Right atrium auricular region (tissue), 2 donors: ENCODE measurements around the gene EGLN3. TPM values are rescaled to one million over a fixed set of nuclear protein-coding genes. Genes with fewer than 3 reads are reported as not detected.

Experiments used
- DNase-seq: peaks from one replicate; pipeline ENCODE4 v3.0.0-alpha.2; 2019; ENCODE audit warnings: low spot score
- H3K27ac ChIP-seq, 2 donors: fragments of 200-600 bp; sonication (generic); 1 replicate in 1 of 2; 2 replicates in 1 of 2; pipeline ENCODE4 v1.5.1; 2016 to 2019
- H3K27me3 ChIP-seq, 2 donors: fragments of 200-600 bp; sonication (generic); one replicate each; pipeline versions ENCODE4 v1.5.1 to v1.6.0; 2017 to 2019
- H3K36me3 ChIP-seq: fragments of 200-600 bp; sonication (generic); one replicate; pipeline ENCODE4 v1.5.1; 2016
- H3K4me1 ChIP-seq, 2 donors: fragments of 200-600 bp; sonication (generic); one replicate each; pipeline versions ENCODE4 v1.5.1 to v1.6.0; 2017 to 2019
- H3K4me3 ChIP-seq, 2 donors: fragments of 200-600 bp; sonication (generic); 1 replicate in 1 of 2; 2 replicates in 1 of 2; pipeline ENCODE4 v1.5.1; 2017 to 2019; ENCODE audit warnings: mild to moderate bottlenecking in 1 of 2, moderate library complexity in 1 of 2
- H3K9me3 ChIP-seq, 2 donors: fragments of 200-600 bp; sonication (generic); one replicate each; pipeline ENCODE4 v1.5.1; 2019
- CTCF ChIP-seq, 2 donors: fragments of 200-600 bp; sonication (generic); IDR thresholded peaks; one replicate each; pipeline ENCODE4 v1.5.1; 2019; ENCODE audit warnings: antibody characterized with exemption in 2 of 2
- total RNA-seq, 2 donors: library from RNA; depleted of rRNA; stranded (reverse); fragments of >200 nt; gene quantifications; one replicate each; pipeline ENCODE4 v1.1.0, GENCODE V29; 2016

EGLN3 gene
- total RNA-seq, 2 donors from 2014 or later, result 35.5 to 122 TPM

DNA sequence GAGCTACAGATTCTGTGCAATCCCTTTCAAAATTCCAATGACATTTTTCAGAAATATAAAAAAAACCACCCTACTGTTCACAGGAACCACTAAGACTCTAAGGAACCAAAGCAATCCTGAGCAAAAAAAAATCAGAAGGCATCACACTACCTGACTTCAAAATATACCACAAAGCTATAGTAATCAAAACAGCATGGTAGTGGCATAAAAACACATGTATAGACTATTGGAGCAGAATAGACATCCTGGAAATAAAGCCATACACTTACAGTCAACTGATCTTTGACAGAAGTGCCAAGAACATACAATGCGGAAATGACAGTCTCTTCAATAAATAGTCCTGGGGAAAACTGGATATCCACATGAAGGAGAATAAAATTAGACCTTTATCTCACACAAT, 56.5 kb downstream of the EGLN3 start:
- no peak for TF ChIP-seq CTCF (IDR thresholded peaks at IDR 0.05)
- Histone ChIP-seq H3K4me3 (no peak overlapping the region), H3K27ac (no peak overlapping the region), H3K4me1 (no peaks in the 10 kb centered on the region), H3K36me3 (no peaks in the 10 kb centered on the region), H3K9me3 (peaks cover 0 to 17% of the 10 kb centered on the region in 2 donors), H3K27me3 (no peaks in the 10 kb centered on the region)
- DNase-seq, result no peak

GRCh38 chr14:33891700-33892099, 59.2 kb downstream of the EGLN3 start:
- Histone ChIP-seq H3K27ac (no peak overlapping the region), H3K9me3 (peaks cover 0 to 17% of the 10 kb centered on the region in 2 donors), H3K4me1 (no peaks in the 10 kb centered on the region), H3K27me3 (no peaks in the 10 kb centered on the region), H3K36me3 (no peaks in the 10 kb centered on the region), H3K4me3 (no peak overlapping the region)
- no peak for TF ChIP-seq CTCF (IDR thresholded peaks at IDR 0.05)
- DNase-seq, result no peak

DNA sequence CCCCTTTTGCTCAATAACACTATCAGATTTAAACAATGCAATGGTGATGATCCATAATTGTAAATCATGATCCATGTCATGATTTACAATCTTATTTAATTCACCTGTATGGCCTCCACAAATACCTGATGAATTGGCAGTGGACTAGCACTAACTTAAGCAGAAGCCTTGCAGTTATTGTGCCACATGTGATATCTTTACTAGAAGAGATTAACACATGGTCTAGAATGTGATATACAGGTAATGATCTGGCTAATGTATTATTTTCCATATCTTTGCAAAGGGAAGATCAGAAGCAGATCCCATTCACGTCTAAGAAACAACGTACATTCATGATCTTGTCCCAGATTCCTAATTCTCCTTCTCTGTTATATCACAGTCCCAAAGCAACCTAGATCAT, 66.0 kb downstream of the EGLN3 start:
- H3K36me3 ChIP-seq, result no peaks in the 10 kb centered on the region

GRCh38 chr14:33880330-33880729, 70.5 kb downstream of the EGLN3 start:
- H3K4me1 ChIP-seq, result no peaks in the 10 kb centered on the region
- no peak for TF ChIP-seq CTCF (IDR thresholded peaks at IDR 0.05)

More for the DNA sequence above, 66.0 kb downstream of the EGLN3 start:
- no peak for DNase-seq
- TF ChIP-seq CTCF (IDR thresholded peaks at IDR 0.05), result no peak
- Histone ChIP-seq H3K4me1 (no peaks in the 10 kb centered on the region), H3K4me3 (no peak overlapping the region), H3K9me3 (peaks cover 0 to 11% of the 10 kb centered on the region in 2 donors), H3K27ac (no peak overlapping the region), H3K27me3 (no peaks in the 10 kb centered on the region)

GRCh38 chr14:33879684-33880286, 71.1 kb downstream of the EGLN3 start:
- no peak for TF ChIP-seq CTCF (IDR thresholded peaks at IDR 0.05)
- H3K27me3 ChIP-seq, result no peaks in the 10 kb centered on the region
- no peaks in the 10 kb centered on the region for H3K4me1 ChIP-seq
- no peak overlapping the region for H3K4me3 ChIP-seq
- H3K27ac ChIP-seq, result no peak overlapping the region
- DNase-seq, result no peak
- H3K36me3 ChIP-seq, result no peaks in the 10 kb centered on the region
- peaks cover 0 to 36% of the 10 kb centered on the region in 2 donors for H3K9me3 ChIP-seq

More at GRCh38 chr14:33880330-33880729, 70.5 kb downstream of the EGLN3 start:
- no peaks in the 10 kb centered on the region for H3K27me3 ChIP-seq
- H3K4me3 ChIP-seq, result no peak overlapping the region
- no peaks in the 10 kb centered on the region for H3K36me3 ChIP-seq
- peaks cover 0 to 36% of the 10 kb centered on the region in 2 donors for H3K9me3 ChIP-seq
- no peak overlapping the region for H3K27ac ChIP-seq
- DNase-seq, result no peak

- Histone ChIP-seq H3K9me3 (peaks cover 0 to 25% of the 10 kb centered on the region in 2 donors), H3K4me3 (no peak overlapping the region), H3K36me3 (no peaks in the 10 kb centered on the region), H3K27me3 (no peaks in the 10 kb centered on the region), H3K27ac (no peak overlapping the region), H3K4me1 (no peaks in the 10 kb centered on the region)
- no peak for DNase-seq
- TF ChIP-seq CTCF (IDR thresholded peaks at IDR 0.05), result no peak
Measured at GRCh38 chr14:33876274-33876673, 74.6 kb downstream of the EGLN3 start.
